Panc1 (cell line): ENCODE measurements around the gene MYO7B. TPM values are rescaled to one million over a fixed set of nuclear protein-coding genes. Genes with fewer than 3 reads are reported as not detected.

Experiments
- ATAC-seq: fragments of 200-7000 bp; cut with Tn5 transposase; 2 replicates; pipeline ENCODE4 v1.9.1; 2020; ENCODE audit warnings: mild to moderate bottlenecking, moderate library complexity
- BruUV-seq: library from RNA; stranded (reverse); fragments of 400-500 nt; replicated peaks from 2 replicates; lab custom pipeline; 2021; lab: Mats Ljungman, UMichigan
- CTCF ChIA-PET: fragments of 300-600 bp; sonication (Branson Sonifier 250); formaldehyde crosslinking; loops from one replicate; lab custom pipeline; 2022; ENCODE audit warnings: antibody characterized with exemption; lab: Charles Lee
- POLR2A ChIA-PET: fragments of 300-600 bp; sonication (Branson Sonifier 250); formaldehyde crosslinking; loops from one replicate; lab custom pipeline; 2022; ENCODE audit warnings: antibody characterized with exemption; lab: Charles Lee
- DNase-seq: peaks from one replicate; pipeline ENCODE4 v3.0.0-alpha.2; 2010; ENCODE audit warnings: low read depth, low spot score
- H3K27ac ChIP-seq: 2 replicates; pipeline ENCODE4 v1.5.1; 2011; ENCODE audit warnings: mild to moderate bottlenecking, low read length, inconsistent platforms
- H3K27me3 ChIP-seq: fragments of 200-500 bp; sonication (Bioruptor generic); 2 replicates; pipeline ENCODE4 v1.6.0; 2014; ENCODE audit warnings: low read length, inconsistent platforms; ENCODE audit not compliant: control insufficient read depth, insufficient read depth
- H3K36me3 ChIP-seq: fragments of 200-500 bp; sonication (Bioruptor generic); 2 replicates; pipeline ENCODE4 v1.5.1; 2014; ENCODE audit warnings: inconsistent platforms, mild to moderate bottlenecking, low read length, moderate library complexity; ENCODE audit not compliant: control insufficient read depth, insufficient read depth
- H3K4me1 ChIP-seq: 2 replicates; pipeline ENCODE4 v1.5.1; 2011; ENCODE audit warnings: inconsistent platforms, mild to moderate bottlenecking, low read length, moderate library complexity; ENCODE audit not compliant: control insufficient read depth, insufficient read depth
- H3K4me3 ChIP-seq, 2 experiments: 2 replicates each; pipeline ENCODE4 v1.5.1; 2011 to 2012; ENCODE audit warnings: low read depth in 2 of 2, low read length in 2 of 2, mild to moderate bottlenecking in 2 of 2, inconsistent platforms in 1 of 2, moderate library complexity in 1 of 2
- H3K9me3 ChIP-seq: fragments of 200-500 bp; sonication (Bioruptor generic); 2 replicates; pipeline ENCODE4 v1.5.1; 2014; ENCODE audit warnings: low read depth, mild to moderate bottlenecking, inconsistent platforms, low read length, moderate library complexity; ENCODE audit not compliant: control insufficient read depth, insufficient read depth
- POLR2AphosphoS5 ChIP-seq: IDR thresholded peaks from 2 replicates; pipeline ENCODE4 v1.6.1; 2012; ENCODE audit warnings: mild to moderate bottlenecking, low read depth, low read length, moderate library complexity
- SIN3A ChIP-seq: IDR thresholded peaks from 2 replicates; pipeline ENCODE4 v1.6.1; 2012; ENCODE audit warnings: low read depth, mild to moderate bottlenecking, low read length, moderate library complexity, borderline replicate concordance; ENCODE audit not compliant: insufficient read depth
- TCF7L2 ChIP-seq: IDR thresholded peaks from 2 replicates; pipeline ENCODE4 v1.6.1; 2011; ENCODE audit warnings: mild to moderate bottlenecking, low read depth, low read length, inconsistent platforms
- in situ Hi-C: cut with HindIII; loops from 2 replicates; pipeline ENCODE4 v1.10.0; 2016; ENCODE audit warnings: low sequenced_read_pairs, low pct_unique_long_range_greater_than_20kb
- intact Hi-C: fragments of 100-400 bp; cut with micrococcal nuclease; formaldehyde crosslinking; loops from one replicate; pipeline ENCODE4 v1.10.0; 2022; ENCODE audit not compliant: unreplicated experiment
- total RNA-seq: library from RNA; stranded (reverse); gene quantifications from one replicate; pipeline ENCODE4 v1.2.1, GENCODE V29; 2021; ENCODE audit not compliant: unreplicated experiment
- TF ChIP-seq, protein P1 (sequence below): fragments of 450-650 bp; IDR thresholded peaks from 2 replicates; pipeline ENCODE4 v1.5.1; 2017; ENCODE audit warnings: mild to moderate bottlenecking
- TF ChIP-seq, protein P2 (sequence below), 2 experiments: IDR thresholded peaks; 2 replicates each; pipeline ENCODE4 v1.6.1; 2011 to 2012; ENCODE audit warnings: low read depth in 2 of 2, control low read depth in 1 of 2, low read length in 1 of 2, mild to moderate bottlenecking in 1 of 2, moderate library complexity in 1 of 2; ENCODE audit not compliant: insufficient read depth in 1 of 2

The MYO7B gene
- total RNA-seq, 1 experiment from 2014 or later, result 0.15 TPM

DNA sequence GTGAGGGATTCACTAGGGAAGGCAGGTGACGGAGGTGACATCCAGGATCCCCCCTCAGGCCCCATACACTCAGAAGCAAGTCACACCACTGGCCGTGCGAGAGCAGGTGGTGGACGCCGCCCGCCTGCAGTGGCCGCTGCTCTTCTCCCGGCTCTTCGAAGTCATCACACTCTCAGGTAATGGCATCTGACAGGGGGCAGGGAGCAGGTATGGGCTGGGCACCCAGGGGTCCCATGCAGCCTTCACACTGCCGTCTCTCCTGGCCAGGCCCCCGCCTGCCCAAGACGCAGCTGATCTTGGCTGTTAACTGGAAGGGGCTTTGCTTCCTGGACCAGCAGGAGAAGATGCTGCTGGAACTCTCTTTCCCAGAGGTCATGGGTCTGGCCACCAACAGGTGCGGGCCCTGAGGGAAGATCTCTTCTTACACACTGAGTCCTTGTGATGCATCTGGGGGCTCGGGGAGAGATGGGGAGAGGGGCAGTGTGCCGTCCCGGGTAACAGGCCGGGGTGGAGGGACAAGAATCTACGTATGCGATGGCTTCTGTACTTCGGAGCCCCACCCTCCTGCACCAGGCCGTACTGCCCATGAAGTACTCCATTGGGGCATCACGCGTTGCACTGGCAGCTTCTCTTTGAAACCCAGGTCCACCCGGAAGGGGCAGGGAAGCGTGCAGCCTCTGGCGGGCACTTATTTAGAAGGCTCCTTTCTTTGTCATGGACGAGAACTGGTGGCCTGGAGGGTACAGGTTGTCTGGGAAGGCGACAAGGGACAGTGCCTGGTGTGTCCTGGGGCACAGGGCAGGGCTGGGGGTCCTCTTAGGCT lies 91.6 kb downstream of the MYO7B start:
- POLR2A ChIA-PET, result no interaction called here
- Histone ChIP-seq H3K27ac (no peak overlapping the region), H3K4me1 (no peaks in the 10 kb centered on the region; the same call in 1 of the 2 replicates), H3K9me3 (no peaks in the 10 kb centered on the region), H3K36me3 (no peaks in the 10 kb centered on the region), H3K4me3 (no peak overlapping the region), H3K27me3 (no peaks in the 10 kb centered on the region)
- intact Hi-C loops, result no loop called here
- DNase-seq, result no peak
- CTCF ChIA-PET, result no interaction called here
- no peak for ATAC-seq
- BruUV-seq, result no TSS peak
- TF ChIP-seq, protein P1, sequence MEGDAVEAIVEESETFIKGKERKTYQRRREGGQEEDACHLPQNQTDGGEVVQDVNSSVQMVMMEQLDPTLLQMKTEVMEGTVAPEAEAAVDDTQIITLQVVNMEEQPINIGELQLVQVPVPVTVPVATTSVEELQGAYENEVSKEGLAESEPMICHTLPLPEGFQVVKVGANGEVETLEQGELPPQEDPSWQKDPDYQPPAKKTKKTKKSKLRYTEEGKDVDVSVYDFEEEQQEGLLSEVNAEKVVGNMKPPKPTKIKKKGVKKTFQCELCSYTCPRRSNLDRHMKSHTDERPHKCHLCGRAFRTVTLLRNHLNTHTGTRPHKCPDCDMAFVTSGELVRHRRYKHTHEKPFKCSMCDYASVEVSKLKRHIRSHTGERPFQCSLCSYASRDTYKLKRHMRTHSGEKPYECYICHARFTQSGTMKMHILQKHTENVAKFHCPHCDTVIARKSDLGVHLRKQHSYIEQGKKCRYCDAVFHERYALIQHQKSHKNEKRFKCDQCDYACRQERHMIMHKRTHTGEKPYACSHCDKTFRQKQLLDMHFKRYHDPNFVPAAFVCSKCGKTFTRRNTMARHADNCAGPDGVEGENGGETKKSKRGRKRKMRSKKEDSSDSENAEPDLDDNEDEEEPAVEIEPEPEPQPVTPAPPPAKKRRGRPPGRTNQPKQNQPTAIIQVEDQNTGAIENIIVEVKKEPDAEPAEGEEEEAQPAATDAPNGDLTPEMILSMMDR, result no peak
- no peak for TF ChIP-seq POLR2AphosphoS5
- TF ChIP-seq, protein P2, sequence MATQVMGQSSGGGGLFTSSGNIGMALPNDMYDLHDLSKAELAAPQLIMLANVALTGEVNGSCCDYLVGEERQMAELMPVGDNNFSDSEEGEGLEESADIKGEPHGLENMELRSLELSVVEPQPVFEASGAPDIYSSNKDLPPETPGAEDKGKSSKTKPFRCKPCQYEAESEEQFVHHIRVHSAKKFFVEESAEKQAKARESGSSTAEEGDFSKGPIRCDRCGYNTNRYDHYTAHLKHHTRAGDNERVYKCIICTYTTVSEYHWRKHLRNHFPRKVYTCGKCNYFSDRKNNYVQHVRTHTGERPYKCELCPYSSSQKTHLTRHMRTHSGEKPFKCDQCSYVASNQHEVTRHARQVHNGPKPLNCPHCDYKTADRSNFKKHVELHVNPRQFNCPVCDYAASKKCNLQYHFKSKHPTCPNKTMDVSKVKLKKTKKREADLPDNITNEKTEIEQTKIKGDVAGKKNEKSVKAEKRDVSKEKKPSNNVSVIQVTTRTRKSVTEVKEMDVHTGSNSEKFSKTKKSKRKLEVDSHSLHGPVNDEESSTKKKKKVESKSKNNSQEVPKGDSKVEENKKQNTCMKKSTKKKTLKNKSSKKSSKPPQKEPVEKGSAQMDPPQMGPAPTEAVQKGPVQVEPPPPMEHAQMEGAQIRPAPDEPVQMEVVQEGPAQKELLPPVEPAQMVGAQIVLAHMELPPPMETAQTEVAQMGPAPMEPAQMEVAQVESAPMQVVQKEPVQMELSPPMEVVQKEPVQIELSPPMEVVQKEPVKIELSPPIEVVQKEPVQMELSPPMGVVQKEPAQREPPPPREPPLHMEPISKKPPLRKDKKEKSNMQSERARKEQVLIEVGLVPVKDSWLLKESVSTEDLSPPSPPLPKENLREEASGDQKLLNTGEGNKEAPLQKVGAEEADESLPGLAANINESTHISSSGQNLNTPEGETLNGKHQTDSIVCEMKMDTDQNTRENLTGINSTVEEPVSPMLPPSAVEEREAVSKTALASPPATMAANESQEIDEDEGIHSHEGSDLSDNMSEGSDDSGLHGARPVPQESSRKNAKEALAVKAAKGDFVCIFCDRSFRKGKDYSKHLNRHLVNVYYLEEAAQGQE (IDR thresholded peaks at IDR 0.05; ENCODE audit: insufficient read depth in 1 of 2, low read depth in 2 of 2, low read length in 1 of 2), result no peak
- TF ChIP-seq TCF7L2, result no peak
- TF ChIP-seq SIN3A, result no peak
- in situ Hi-C loops, result no loop called here

DNA sequence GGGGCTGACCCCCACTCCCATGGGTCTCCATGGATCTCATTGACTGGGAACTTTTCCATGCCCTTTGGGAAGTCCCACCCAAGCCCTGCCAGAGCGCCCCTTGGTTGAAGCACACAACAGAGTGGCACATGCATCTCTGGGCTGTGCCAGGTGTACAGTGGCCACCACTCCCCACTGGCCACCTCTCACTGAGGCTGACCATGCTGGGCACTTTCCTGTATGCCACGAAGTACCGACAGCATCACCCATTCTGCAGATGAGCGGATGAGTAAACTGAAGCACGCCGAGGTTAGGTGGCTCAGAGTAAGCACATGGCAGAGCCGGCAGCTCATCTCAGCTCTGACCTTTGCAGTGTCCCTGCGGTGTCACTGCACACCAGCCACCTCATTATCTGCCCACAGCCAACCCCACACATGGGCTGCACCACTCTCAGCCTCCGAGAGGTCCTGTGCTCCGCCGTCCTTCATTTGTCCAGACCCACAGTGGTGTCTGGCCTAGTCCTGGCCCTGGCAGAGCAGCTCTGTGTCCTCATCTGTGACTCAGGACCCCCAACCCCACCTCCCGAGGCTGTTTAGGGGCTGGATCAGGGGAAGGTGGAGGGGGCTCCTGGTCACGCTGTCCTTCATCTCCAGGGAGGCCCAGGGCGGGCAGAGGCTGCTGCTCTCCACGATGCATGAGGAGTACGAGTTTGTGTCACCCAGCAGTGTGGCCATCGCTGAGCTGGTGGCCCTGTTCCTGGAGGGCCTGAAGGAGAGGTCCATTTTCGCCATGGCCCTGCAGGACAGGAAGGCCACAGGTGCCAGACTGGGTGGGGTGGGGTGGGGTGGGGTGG lies 92.5 kb downstream of the MYO7B start:
- Histone ChIP-seq H3K27ac (no peak overlapping the region), H3K4me1 (no peaks in the 10 kb centered on the region; the same call in 1 of the 2 replicates), H3K4me3 (no peak overlapping the region), H3K9me3 (no peaks in the 10 kb centered on the region), H3K36me3 (no peaks in the 10 kb centered on the region), H3K27me3 (no peaks in the 10 kb centered on the region)
- BruUV-seq, result no TSS peak
- intact Hi-C loops, result no loop called here
- no peak for TF ChIP-seq SIN3A
- TF ChIP-seq, protein P1, result no peak
- in situ Hi-C loops, result no loop called here
- ChIA-PET POLR2A (no interaction called here), CTCF (no interaction called here)
- ATAC-seq, result no peak
- no peak for DNase-seq
